NCI-H82 treated with DMSO at 0.1 percent for 48 hours (cell line): ENCODE data around the gene DCDC2C.

Experiments used
- DNase-seq: peaks from one replicate; lab custom pipeline; 2025; ENCODE audit not compliant: unreplicated experiment; lab: John Stamatoyannopoulos, UW

Gene DCDC2C

DNA sequence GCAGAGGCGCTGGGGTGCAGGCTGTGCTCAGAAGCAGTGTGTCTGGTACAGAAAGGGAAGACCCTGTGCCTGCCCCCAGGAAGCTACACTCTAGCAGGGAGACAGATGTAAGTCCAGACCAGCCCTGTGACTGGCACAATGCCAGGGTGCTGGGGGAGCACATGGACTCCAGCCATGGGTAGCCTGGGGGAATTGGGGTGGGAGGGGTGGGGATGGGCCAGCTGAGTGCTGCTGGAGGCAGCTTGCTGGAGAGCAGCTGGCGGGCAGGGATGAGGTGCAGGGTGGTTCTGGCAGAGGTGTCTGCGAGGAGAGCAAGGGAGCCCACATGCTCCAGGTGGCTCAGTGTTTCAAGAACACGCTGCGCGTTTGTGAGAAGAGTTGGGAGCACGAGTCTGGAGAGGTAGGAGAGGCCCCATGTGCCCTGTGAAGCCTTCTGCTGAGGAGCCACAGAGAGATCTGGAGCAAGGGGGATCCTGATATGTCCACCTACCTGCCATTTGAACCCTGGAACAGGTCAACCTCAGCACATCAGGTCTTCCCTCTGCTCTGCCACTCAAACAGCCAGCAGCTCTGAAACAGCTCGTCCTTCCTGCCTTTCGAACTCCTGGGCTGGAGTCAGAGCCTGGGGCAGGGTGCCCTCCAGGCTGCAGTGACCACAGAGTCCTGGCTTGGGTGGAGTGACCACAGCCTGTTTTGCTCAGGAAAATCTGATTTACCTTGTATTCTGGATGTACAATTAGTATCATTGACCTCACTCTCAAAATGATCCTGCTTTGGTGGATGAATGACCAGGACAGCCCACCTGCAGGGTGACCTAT, 30.3 kb upstream of the DCDC2C start:
- no peak for DNase-seq

- no peak for DNase-seq
Measured at GRCh38 chr2:3674066-3674845, 29.1 kb upstream of the DCDC2C start.

DNA sequence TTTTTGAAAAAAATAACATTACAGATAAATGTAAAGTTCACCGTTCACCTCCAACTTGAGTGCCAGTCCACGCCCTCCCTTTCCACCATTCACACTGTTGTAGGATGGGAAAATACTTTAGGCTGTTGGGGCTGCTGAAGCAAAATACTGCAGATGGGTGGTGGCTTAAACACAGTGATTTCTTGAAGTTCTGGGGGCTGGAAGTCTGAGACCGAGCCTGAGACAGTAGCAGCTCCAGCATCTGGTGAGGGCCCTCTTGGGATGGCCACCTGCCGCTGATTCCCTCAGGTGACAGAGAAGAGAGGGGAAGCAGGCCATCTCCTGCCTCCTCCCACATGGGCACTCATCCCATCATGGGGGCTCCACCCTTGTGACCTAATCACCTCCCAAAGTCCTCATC, 27.7 kb upstream of the DCDC2C start:
- no peak for DNase-seq

- DNase-seq, result no peak
Measured at GRCh38 chr2:3677436-3677835, 25.9 kb upstream of the DCDC2C start.

GRCh38 chr2:3678212-3678611, 25.2 kb upstream of the DCDC2C start:
- DNase-seq, result no peak

DNA sequence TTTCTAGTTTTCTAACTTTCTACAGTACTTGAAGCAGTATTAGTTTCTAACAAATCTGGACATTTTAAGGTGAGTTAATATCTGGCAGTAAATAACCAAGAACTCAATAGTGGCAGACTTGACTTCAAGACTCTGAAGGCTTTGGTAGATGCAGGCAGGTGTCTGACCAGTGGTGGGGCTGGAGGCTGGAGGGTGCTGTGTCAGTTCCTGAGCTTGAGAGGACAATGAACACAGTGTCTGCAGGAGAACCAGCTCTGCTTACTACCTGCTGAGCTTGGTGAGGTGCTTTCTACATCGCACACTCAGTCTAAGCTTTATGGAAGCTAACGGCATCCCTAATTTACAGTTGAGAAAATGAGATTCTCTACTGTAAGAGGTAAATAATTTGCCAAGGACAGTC, 24.2 kb upstream of the DCDC2C start:
- DNase-seq, result no peak

DNA sequence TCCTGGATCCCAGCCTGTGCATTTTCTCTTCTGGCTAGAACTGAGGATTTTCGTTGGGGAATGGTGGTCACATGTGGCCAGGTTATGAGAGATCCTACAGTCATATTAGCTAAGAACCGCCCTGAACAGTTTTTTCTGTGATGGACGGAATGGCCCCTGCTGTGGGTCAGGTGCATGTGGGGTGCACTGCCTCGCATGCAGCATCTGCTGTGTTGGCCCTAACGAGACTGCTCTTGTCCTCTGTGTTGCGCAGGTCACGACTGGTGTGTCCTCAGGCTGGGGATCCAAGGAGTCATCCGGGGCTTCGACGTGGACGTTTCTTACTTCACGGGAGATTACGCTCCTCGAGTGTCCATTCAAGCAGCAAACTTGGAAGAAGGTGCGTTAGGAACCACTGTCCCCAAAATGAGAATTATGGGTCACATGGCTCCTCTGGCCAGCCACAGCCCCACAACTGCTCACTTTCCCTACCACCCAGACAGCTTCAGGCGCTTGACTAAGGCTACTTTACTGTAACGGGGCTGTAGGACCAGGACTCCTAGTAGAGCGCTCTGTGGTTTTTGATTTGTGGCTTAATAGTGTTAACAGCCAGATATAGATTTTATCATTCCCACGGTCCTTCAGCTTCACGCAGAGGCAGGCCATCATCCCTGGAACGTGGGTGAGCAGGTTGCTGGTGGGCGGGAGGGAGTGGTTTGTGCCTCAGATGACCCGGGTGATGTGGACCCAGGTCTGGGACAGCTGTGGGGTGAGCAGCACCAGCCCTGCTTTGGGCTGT, 23.6 kb upstream of the DCDC2C start:
- no peak for DNase-seq

DNA sequence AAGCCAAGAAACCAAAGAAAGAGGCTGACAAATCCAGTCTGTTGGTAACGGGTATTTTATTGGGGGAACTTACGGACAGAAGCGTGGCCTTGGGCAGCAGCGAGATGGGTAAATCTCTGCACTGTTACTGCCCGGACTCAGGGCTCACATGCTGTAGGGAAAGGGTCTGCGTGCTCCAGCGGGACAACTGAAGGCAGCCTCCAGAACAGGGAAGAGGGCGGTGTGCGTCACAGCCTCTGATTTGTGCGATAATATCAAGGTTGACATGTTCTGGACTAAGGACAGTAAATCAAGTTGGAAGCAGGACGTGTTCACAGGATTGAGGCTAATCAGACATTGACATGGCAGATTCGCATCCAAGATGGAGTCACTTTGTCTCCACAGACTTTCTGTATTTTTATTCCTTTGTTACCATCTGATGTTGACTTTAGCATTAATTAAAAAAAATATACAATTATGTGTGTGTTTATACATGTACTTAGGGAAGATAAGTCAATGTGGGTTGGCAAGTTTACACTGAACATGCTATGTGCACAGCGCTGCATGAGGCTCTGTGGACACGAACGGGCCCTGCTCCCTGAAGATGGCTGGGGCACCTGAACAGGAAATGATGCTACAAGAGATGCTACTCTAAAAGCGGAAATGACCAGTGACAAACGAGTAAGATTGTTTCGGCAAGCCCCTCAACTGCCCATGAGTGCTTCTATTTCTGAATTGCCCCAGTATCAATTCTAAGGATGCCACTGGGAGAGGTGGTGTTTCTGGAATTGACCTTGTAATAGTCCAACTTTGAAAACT, 22.6 kb upstream of the DCDC2C start:
- no peak for DNase-seq

DNA sequence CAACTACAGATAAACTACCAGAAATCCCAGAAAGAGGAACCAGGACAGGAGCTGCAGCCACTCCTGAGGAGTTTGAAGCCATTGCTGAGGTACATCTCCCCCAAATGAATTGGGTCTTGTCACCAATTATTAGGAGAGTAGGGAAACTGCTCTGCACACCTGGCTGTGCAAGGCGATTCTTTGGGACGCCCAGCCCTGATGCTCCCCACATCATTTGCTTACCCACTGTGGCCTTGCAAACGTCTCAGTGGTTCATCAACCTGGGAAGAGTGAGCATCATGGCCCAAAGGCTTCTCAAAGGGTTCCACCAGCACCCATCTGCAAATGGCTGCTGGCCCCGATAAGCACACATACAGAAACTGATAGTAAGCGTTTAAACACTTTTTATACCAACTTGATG, 21.8 kb upstream of the DCDC2C start:
- DNase-seq, result no peak

GRCh38 chr2:3682811-3683210, 20.6 kb upstream of the DCDC2C start:
- DNase-seq, result no peak

DNA sequence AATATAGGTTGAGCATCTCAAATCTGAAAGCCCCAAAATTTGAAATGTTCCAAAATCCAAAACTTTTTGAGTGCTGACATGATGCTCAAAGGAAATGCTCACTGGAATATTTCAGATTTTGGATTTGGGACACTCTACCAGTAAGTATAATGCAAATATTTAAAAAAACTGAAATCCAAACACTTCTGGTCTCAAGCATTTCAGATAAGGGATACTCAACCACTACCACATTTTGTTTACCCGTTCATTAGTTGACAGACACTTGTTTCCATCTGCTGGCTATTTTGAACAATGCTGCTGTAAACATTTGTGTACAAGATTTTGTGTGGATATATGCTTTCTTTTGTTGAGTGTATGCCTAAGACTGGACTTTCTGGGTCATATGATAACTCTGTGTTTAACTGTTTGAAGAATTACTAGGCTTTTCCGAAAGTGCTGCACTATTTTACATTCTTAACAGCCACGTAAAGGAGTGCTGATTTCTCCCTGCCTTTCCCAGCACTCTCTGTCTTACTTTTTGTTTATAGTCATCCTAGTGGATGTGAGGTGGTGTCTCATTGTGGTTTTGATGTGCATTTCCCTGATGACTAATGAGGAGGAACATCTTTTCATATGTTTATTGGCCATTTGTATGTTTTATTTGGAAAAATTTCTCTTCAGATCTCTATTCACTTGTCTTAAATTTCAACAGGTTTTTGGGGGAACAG, 19.5 kb upstream of the DCDC2C start:
- no peak for DNase-seq

- DNase-seq, result no peak
Measured at GRCh38 chr2:3689998-3690748, 13.2 kb upstream of the DCDC2C start.

GRCh38 chr2:3692375-3692774, 11.0 kb upstream of the DCDC2C start:
- DNase-seq, result peak; percentile 33

- no peak for DNase-seq
Measured at GRCh38 chr2:3696545-3696944, 6.8 kb upstream of the DCDC2C start.

DNA sequence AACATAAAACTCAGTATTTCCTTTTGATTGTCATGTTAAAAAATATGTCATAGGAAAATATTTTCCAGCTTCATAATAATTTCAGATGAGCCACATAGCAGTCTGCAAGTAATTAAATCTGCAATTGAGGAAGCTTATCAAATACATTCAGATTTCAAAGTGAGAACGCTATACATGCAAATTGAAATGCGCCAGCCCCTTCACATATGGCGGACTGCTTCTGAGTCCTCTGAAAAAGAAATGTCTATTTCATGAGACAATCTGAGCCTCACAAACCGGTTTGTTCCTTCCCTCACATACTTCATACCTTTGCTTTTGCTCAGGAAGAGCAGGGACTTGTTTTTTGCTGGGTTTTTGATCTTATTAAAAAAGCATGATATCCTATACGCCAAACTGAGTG, 2.3 kb upstream of the DCDC2C start:
- no peak for DNase-seq

- DNase-seq, result no peak
Measured at GRCh38 chr2:3703757-3704355, 481 bp downstream of the DCDC2C start.

DNA sequence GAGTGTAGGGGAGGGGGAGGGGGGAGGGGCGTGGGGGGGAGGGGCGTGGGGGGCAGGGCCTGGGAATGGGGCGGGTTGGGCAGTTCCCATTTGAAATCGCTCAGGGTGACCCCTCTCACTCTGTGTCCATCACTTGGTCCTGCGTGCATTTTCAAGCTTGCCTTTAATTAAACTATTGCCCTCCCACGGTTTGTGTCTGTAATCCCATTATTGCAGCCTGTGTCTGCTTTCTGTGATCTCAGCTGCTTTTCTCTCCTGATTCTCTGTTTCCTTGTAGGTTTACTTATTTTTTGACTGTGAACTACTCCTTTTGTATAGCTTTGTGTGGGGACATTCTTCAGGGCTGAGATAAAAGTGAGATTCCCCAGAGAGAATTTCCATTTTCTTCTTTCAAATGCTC, 1.3 kb downstream of the DCDC2C start:
- DNase-seq, result peak; percentile 38

DNA sequence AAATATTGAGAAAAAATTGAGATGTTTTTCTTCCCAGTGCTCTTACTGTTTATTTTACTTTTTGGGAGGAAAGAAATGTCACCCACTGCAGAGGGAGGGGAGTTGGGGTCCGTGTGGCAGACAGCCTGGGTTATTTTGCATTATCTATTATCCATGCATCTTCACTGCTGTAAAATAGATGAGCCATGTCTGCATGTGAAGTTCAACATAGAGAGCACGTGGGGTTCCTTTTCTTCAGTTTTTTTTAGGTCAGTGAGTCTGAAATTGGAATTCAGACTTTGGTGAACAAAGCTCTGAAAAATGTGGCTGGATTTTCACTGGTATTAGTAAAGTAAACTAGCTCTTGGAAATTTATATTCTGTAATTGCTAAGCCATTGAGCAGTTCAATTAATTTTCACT, 2.4 kb downstream of the DCDC2C start:
- no peak for DNase-seq

- no peak for DNase-seq
Measured at GRCh38 chr2:3706892-3707291, 3.5 kb downstream of the DCDC2C start.
